ENCODE measurements around the gene ADCY2. TPM values are rescaled to one million over a fixed set of nuclear protein-coding genes. Genes with fewer than 3 reads are reported as not detected.
A peak's percentile ranks its signal among the peaks of the same experiment; 100 is the strongest.

Gene ADCY2
- total RNA-seq, 4 donors from 2014 or later, result 2.6 to 24.8 (median 10.9) TPM

- H3K4me3 ChIP-seq, result no peak overlapping the region
- H3K4me1 ChIP-seq, result no peaks in the 10 kb centered on the region
- 97% methylated on average over 2 of the region's 2 CpGs for WGBS
- no peak for DNase-seq (ENCODE audit: low spot score in 2 of 2)
- no peaks in the 10 kb centered on the region for H3K27me3 ChIP-seq
- H3K27ac ChIP-seq, result no peak overlapping the region
- no peak for TF ChIP-seq POLR2AphosphoS5 (IDR thresholded peaks at IDR 0.05)
- TF ChIP-seq EP300 (IDR thresholded peaks at IDR 0.05), result no peak
- TF ChIP-seq POLR2A (IDR thresholded peaks at IDR 0.05), result no peak
- no peak for TF ChIP-seq CTCF (IDR thresholded peaks at IDR 0.05)
- H3K9me3 ChIP-seq, result no peaks in the 10 kb centered on the region
- no peaks in the 10 kb centered on the region for H3K36me3 ChIP-seq
These were observed 188.8 kb downstream of the ADCY2 start for GRCh38 chr5:7584749-7585148.

- DNase-seq (ENCODE audit: low spot score in 2 of 2), result no peak
- WGBS, result 95% methylated on average over 3 of the region's 3 CpGs
These were observed 189.9 kb downstream of the ADCY2 start for GRCh38 chr5:7585807-7586206.

GRCh38 chr5:7586480-7586879 lies 190.5 kb downstream of the ADCY2 start:
- Histone ChIP-seq H3K36me3 (no peaks in the 10 kb centered on the region), H3K4me3 (no peak overlapping the region), H3K27me3 (no peaks in the 10 kb centered on the region), H3K27ac (no peak overlapping the region), H3K4me1 (no peaks in the 10 kb centered on the region), H3K9me3 (no peaks in the 10 kb centered on the region)
- no peak for DNase-seq (ENCODE audit: low spot score in 2 of 2)
- 86% methylated on average over 12 of the region's 12 CpGs for WGBS
- TF ChIP-seq CTCF (IDR thresholded peaks at IDR 0.05) (no peak), POLR2AphosphoS5 (IDR thresholded peaks at IDR 0.05) (no peak), POLR2A (IDR thresholded peaks at IDR 0.05) (no peak), EP300 (IDR thresholded peaks at IDR 0.05) (no peak)

More at GRCh38 chr5:7585807-7586206, 189.9 kb downstream of the ADCY2 start:
- Histone ChIP-seq H3K27me3 (no peaks in the 10 kb centered on the region), H3K4me3 (no peak overlapping the region), H3K9me3 (no peaks in the 10 kb centered on the region), H3K36me3 (no peaks in the 10 kb centered on the region), H3K4me1 (no peaks in the 10 kb centered on the region), H3K27ac (no peak overlapping the region)
- no peak for TF ChIP-seq POLR2A (IDR thresholded peaks at IDR 0.05)
- TF ChIP-seq POLR2AphosphoS5 (IDR thresholded peaks at IDR 0.05), result no peak
- TF ChIP-seq EP300 (IDR thresholded peaks at IDR 0.05), result no peak

GRCh38 chr5:7589800-7590199 lies 193.9 kb downstream of the ADCY2 start:
- no peak for DNase-seq (ENCODE audit: low spot score in 2 of 2)
- Histone ChIP-seq H3K4me3 (no peak overlapping the region), H3K36me3 (no peaks in the 10 kb centered on the region), H3K4me1 (no peaks in the 10 kb centered on the region), H3K27ac (no peak overlapping the region), H3K27me3 (no peaks in the 10 kb centered on the region), H3K9me3 (no peaks in the 10 kb centered on the region)
- WGBS, result 87% methylated on average over 5 of the region's 5 CpGs
- TF ChIP-seq POLR2A (IDR thresholded peaks at IDR 0.05) (no peak), CTCF (IDR thresholded peaks at IDR 0.05) (no peak), POLR2AphosphoS5 (IDR thresholded peaks at IDR 0.05) (no peak), EP300 (IDR thresholded peaks at IDR 0.05) (no peak)

- Histone ChIP-seq H3K4me3 (no peak overlapping the region), H3K27ac (no peak overlapping the region), H3K9me3 (no peaks in the 10 kb centered on the region), H3K4me1 (peaks cover 8% of the 10 kb centered on the region), H3K27me3 (no peaks in the 10 kb centered on the region), H3K36me3 (no peaks in the 10 kb centered on the region)
- TF ChIP-seq CTCF (IDR thresholded peaks at IDR 0.05), result no peak
- TF ChIP-seq POLR2A (IDR thresholded peaks at IDR 0.05), result no peak
- no peak for TF ChIP-seq EP300 (IDR thresholded peaks at IDR 0.05)
- TF ChIP-seq POLR2AphosphoS5 (IDR thresholded peaks at IDR 0.05), result no peak
- no peak for DNase-seq (ENCODE audit: low spot score in 2 of 2)
- WGBS, result 61% methylated on average over 6 of the region's 6 CpGs
These were observed 197.0 kb downstream of the ADCY2 start for GRCh38 chr5:7592910-7593309.

GRCh38 chr5:7597059-7597642 lies 201.2 kb downstream of the ADCY2 start:
- Histone ChIP-seq H3K36me3 (no peaks in the 10 kb centered on the region), H3K4me1 (peaks cover 8% of the 10 kb centered on the region), H3K27ac (peak overlapping the region; percentile 14), H3K9me3 (no peaks in the 10 kb centered on the region), H3K27me3 (no peaks in the 10 kb centered on the region), H3K4me3 (no peak overlapping the region)
- DNase-seq (ENCODE audit: low spot score in 2 of 2), result no peak
- 60% methylated on average over 4 of the region's 6 CpGs for WGBS
- TF ChIP-seq EP300 (IDR thresholded peaks at IDR 0.05) (no peak), CTCF (IDR thresholded peaks at IDR 0.05) (no peak), POLR2A (IDR thresholded peaks at IDR 0.05) (no peak), POLR2AphosphoS5 (IDR thresholded peaks at IDR 0.05) (no peak)
